Measurements from ENCODE around the gene MAP3K21. TPM values are rescaled to one million over a fixed set of nuclear protein-coding genes. Genes with fewer than 3 reads are reported as not detected.

MAP3K21 gene
- total RNA-seq, 4 donors from 2014 or later: 6.1 to 16.6 (median 10.6) TPM

DNA sequence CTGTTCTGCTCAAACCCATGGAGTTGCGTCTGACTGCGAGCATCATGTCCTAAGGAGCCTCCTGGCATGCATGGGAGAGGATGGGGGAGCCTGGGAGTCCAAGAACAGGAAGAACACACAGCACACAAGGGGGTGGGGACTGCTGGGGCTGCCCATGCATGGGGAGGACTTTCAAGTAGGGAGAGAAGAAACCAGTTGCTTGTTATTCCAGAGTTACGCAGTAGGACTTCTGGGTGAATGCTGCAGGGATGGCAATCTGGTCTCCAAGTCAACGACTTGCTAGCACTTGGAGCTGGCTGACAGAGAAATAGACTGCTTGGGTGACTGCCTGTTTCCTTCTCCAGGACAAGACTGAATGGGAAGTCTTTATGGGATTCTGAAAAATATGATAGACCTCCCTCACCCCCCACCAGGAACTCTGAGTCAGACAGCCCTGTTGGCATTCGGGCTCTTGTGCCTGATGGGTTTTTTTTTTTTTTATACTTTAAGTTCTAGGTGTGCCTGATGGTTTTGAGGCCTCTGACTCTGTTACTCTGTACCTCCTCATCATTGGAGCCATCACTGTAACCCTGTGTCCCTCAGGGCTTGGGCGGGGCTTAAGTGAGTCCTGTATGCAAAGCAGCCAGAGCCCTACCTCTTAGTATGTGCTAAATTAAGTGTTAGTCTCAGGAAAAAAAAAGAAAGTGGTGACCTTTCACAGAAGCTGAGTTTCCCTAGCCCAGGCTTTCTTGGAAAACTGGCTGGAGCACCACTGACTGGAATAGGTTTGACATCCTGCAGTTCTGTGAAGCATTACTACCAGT is 30.3 kb downstream of the MAP3K21 start:
- H3K4me3 ChIP-seq (ENCODE audit: low read depth, poor library complexity, severe bottlenecking): no peak overlapping the region
- TF ChIP-seq POLR2A (IDR thresholded peaks at IDR 0.05): no peak
- TF ChIP-seq, protein P1, sequence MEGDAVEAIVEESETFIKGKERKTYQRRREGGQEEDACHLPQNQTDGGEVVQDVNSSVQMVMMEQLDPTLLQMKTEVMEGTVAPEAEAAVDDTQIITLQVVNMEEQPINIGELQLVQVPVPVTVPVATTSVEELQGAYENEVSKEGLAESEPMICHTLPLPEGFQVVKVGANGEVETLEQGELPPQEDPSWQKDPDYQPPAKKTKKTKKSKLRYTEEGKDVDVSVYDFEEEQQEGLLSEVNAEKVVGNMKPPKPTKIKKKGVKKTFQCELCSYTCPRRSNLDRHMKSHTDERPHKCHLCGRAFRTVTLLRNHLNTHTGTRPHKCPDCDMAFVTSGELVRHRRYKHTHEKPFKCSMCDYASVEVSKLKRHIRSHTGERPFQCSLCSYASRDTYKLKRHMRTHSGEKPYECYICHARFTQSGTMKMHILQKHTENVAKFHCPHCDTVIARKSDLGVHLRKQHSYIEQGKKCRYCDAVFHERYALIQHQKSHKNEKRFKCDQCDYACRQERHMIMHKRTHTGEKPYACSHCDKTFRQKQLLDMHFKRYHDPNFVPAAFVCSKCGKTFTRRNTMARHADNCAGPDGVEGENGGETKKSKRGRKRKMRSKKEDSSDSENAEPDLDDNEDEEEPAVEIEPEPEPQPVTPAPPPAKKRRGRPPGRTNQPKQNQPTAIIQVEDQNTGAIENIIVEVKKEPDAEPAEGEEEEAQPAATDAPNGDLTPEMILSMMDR (IDR thresholded peaks at IDR 0.05): no peak
- DNase-seq (ENCODE audit: low spot score in 2 of 2): no peak
- WGBS, 2 donors: 92 to 93% methylated on average over 6 of the region's 6 CpGs
- intact Hi-C loops (cut with DNase I; ENCODE audit: low total_unique reads): no loop called here

DNA sequence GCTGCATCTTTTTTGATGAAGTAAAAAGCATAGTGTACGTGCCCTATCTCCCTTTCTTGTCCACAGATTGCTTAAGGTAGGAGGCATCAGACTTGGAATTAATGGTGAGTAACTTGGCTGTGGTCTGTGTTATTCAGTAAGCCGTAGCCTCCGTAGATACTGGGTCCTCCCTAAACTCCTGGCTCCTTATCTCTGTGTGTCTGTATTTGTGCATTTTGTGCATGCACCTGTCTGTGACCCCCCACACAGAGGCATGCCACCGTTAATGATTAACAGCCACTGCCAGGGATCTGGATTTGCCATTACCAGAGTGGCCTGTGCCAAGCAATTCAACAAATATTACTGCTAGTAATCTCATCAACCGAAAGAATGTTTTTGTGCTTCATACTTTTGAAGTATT is 31.9 kb downstream of the MAP3K21 start:
- DNase-seq (ENCODE audit: low spot score in 2 of 2): no peak
- WGBS, 2 donors: 86 to 89% methylated on average over 5 of the region's 5 CpGs
- H3K4me3 ChIP-seq (ENCODE audit: low read depth, poor library complexity, severe bottlenecking): no peak overlapping the region
- TF ChIP-seq, protein P1 (IDR thresholded peaks at IDR 0.05): no peak
- TF ChIP-seq POLR2A (IDR thresholded peaks at IDR 0.05): no peak
- intact Hi-C loops (cut with DNase I; ENCODE audit: low total_unique reads): no loop called here

DNA sequence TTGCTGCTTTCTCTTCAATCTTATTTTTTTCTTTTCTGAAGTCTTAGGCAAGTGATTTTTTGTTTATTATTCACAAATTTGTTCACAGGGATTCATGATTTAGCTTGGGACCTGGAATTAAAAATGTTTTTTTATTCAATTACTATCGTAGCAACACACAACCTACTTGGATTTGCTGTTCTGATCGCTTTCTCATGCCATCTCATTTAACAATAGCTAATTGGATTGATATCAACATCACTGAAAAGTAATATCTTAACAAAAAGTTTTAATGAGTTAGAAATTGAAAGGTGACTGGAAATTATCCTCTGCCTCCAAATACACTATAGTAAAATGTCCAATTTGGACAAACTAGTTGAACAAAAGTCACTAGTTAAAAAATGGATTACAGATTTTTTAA is 32.4 kb downstream of the MAP3K21 start:
- WGBS, 2 donors: 91 to 96% methylated on average over 2 of the region's 2 CpGs
- H3K4me3 ChIP-seq (ENCODE audit: low read depth, poor library complexity, severe bottlenecking): no peak overlapping the region
- intact Hi-C loops (cut with DNase I; ENCODE audit: low total_unique reads): no loop called here
- TF ChIP-seq POLR2A (IDR thresholded peaks at IDR 0.05): no peak
- DNase-seq (ENCODE audit: low spot score in 2 of 2): no peak

DNA sequence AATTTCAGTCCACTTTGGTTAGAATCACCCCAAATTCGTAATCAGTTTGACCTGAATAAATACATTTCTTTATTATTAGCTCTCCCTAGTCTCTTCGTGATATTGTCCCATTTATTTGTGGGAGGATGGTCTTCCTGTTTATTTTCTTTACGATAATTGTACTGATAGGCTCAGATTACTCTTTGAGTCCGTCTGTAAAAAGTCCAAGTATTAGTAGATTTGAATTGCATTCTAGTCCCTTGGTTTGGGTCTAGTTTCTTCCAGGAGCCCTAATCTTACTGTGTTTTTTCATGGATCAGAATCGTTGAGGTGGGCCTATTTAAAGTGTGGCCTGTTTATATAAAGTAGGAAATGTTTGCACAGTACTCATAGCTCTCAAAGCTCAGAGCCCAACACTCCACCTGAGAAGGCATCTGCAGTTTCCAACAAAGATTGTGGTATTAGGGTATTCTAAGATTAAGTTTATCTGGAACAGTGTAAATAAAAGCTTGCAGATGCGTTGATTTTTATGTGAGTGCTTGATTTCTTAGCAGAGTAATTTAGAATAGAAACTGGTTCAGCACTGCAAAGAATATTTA is 33.1 kb downstream of the MAP3K21 start:
- TF ChIP-seq POLR2A (IDR thresholded peaks at IDR 0.05): no peak
- TF ChIP-seq, protein P1 (IDR thresholded peaks at IDR 0.05): no peak
- no peak for DNase-seq (ENCODE audit: low spot score in 2 of 2)
- H3K4me3 ChIP-seq (ENCODE audit: low read depth, poor library complexity, severe bottlenecking): no peak overlapping the region
- intact Hi-C loops (cut with DNase I; ENCODE audit: low total_unique reads): no loop called here
- WGBS, 2 donors: 89 to 91% methylated on average over 6 of the region's 6 CpGs

DNA sequence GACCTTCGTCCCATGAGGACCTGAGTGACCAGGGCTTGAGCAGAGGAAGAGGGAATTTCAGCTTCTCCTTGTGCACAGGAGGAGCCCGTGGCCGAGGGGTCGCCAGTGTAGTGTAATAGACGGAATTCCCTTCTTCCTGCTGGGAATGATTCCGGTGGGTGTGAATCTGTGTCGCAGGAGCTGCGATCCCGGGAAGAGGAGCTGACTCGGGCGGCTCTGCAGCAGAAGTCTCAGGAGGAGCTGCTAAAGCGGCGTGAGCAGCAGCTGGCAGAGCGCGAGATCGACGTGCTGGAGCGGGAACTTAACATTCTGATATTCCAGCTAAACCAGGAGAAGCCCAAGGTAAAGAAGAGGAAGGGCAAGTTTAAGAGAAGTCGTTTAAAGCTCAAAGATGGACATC is 34.4 kb downstream of the MAP3K21 start:
- no peak for DNase-seq (ENCODE audit: low spot score in 2 of 2)
- 65 to 80% methylated on average over 19 of the region's 19 CpGs for WGBS, 2 donors
- no peak for TF ChIP-seq POLR2A (IDR thresholded peaks at IDR 0.05)
- TF ChIP-seq, protein P1 (IDR thresholded peaks at IDR 0.05): no peak
- no peak overlapping the region for H3K4me3 ChIP-seq (ENCODE audit: low read depth, poor library complexity, severe bottlenecking)
- intact Hi-C loops (cut with DNase I; ENCODE audit: low total_unique reads): no loop called here

DNA sequence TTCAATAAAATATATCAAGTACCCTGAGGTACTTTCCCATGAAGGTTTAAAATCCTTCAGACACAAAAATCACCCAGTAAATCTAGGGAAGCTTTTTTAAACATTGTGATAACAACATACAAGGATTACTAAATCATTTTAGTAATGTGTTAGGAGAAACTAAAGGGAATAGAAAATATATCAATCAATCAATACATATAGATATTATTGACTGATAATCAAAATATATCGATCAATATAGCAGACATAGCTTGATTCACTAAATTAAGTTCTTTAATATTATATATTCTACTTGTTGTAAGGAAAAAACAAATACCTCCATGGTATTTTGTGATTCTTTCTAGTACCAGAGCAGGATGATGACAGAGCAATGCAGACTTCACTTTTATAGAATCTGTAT is 35.2 kb downstream of the MAP3K21 start:
- no peak for TF ChIP-seq POLR2A (IDR thresholded peaks at IDR 0.05)
- TF ChIP-seq, protein P1 (IDR thresholded peaks at IDR 0.05): no peak
- 88 to 96% methylated on average over 1 of the region's 1 CpG for WGBS, 2 donors
- intact Hi-C loops (cut with DNase I; ENCODE audit: low total_unique reads): no loop called here
- H3K4me3 ChIP-seq (ENCODE audit: low read depth, poor library complexity, severe bottlenecking): no peak overlapping the region
- no peak for DNase-seq (ENCODE audit: low spot score in 2 of 2)
